ENCODE results near the gene ANTXR1.

Gene ANTXR1

DNA sequence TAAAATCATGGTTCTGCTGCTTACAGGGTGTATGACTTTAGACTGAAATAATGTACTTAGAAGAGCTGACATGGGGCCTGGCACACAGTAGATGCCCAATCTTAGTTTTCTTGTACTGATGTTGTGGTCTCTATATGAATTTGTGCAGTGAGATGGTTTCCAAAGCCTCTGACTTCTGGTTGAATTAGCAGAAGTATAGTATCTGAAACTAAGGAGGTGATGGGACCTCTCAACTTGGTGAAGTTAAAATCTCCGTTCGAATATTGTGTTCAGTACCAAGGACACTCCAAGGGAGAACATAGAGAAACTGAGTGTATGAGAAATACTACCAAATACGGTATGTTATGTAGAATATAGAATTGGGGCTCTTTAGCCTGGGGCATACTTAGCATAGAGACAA, 120.9 kb downstream of the ANTXR1 start:
- no peak for DNase-seq (ENCODE audit: low read depth in 2 of 2)

DNA sequence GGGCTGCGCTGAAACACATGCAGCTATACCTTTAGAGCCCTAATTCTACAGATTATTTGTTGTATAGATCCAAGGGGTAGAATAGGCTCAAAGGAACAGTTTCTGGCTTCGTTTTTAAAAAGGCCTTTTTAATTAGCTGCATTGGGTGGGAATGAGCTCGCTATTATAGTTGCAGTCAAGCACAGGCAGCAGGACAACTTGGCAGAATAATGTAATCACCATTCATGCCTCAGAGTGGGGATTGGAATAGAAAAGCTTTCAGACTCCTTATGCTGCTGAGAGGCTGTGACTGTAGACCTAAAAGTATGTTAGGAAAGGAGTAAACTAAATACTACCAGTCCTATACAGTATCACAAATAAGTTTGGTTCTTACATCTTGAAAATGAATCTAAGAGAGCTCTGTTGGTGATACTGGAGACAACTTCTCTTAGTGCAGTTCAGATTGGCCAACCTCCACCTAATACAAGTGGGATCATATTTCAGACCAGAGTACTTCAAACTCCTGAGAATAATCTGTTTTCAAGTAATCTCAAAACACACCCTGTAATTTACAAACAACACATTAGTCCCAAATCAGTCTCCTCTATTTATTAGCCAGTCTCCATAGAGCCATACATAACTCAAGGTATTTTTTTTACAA, 121.4 kb downstream of the ANTXR1 start:
- DNase-seq (ENCODE audit: low read depth in 2 of 2): no peak

DNA sequence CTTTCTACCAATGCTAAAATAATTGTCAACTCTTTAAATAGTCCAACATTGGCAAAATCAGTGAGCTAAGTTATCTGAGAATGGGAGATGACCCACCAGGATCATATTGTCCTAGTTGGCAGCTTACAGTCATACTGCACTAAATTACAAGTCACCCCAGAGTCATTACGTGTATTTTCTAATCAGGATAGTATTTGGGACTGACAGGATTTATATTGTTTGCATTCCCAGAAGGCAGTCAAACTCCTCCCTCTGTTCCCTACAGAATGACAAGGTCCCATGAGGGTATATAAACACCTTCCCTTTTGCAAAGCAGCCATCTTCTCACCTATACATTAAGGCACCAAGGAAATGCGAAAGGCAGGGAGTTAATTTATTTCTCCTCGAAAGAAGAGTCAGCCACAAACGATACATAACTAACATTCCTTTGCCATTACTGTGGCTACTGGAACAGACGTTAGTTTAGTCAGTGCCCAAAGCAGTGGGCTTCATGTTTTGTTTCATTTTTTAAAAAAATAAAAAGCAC, 125.3 kb downstream of the ANTXR1 start:
- DNase-seq (ENCODE audit: low read depth in 2 of 2): no peak

- DNase-seq (ENCODE audit: low read depth in 2 of 2): no peak
Measured at GRCh38 chr2:69138793-69139459, 125.9 kb downstream of the ANTXR1 start.

DNA sequence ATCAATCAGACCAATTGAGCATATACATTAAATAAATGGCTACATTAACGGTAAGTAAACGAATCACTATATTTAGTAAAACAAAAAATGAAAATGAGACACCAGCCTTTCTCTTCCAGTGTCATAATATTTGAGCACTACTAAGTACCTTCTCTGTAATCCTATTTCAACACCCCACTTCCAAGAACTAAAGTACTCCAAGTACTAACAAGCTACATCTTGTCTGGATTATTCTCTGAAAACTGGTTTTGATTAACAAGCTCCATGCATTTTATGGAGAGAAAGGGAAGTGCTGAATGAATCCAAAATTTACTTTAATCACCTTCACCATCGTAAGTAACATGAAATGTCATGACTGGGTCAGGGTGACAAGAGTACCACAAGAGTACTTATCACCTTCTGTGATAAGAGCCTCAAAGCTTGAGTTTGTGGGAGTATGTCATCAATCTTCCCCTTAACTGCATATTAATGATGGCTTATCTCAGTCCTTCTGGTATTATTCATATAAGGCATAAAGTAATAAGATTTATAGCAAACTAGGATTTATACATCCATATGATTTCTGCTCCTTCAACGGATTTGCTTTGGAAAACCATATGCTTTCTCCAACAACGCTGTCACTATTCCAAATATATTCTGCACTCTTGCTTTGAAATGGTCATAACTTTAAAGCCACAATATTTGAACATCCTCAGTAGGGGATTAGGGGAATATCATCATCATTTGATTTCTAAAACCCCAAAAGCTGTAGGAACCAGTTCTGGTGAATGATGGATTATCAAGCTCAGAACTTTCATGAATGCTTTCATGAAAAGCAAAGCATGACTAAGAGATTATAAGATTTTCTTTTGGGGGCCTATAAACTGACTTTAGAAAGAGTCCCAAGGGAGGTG, 127.0 kb downstream of the ANTXR1 start:
- no peak for DNase-seq (ENCODE audit: low read depth in 2 of 2)

DNA sequence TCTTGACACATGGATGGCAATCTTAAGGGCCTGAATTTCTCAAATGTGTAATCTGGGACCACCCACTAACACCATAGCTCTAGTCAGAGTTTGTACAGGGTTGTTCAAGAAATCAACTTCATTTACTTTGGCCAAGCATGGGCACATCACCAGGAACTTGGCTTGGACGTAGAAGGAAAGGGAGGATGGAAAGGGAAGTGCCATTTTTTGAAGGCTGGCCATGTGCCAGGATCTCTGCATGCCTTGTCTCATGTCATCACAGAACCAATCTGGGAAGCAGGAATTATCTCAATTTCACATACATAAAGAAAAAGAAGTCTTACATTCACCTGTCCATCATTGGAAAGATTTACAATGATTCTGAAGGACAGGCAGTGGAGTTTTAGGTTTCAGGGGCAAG, 128.1 kb downstream of the ANTXR1 start:
- DNase-seq (ENCODE audit: low read depth in 2 of 2): no peak

- no peak for DNase-seq (ENCODE audit: low read depth in 2 of 2)
Measured at GRCh38 chr2:69143748-69144360, 130.9 kb downstream of the ANTXR1 start.

- no peak for DNase-seq (ENCODE audit: low read depth in 2 of 2)
Measured at GRCh38 chr2:69145204-69145603, 132.2 kb downstream of the ANTXR1 start.

DNA sequence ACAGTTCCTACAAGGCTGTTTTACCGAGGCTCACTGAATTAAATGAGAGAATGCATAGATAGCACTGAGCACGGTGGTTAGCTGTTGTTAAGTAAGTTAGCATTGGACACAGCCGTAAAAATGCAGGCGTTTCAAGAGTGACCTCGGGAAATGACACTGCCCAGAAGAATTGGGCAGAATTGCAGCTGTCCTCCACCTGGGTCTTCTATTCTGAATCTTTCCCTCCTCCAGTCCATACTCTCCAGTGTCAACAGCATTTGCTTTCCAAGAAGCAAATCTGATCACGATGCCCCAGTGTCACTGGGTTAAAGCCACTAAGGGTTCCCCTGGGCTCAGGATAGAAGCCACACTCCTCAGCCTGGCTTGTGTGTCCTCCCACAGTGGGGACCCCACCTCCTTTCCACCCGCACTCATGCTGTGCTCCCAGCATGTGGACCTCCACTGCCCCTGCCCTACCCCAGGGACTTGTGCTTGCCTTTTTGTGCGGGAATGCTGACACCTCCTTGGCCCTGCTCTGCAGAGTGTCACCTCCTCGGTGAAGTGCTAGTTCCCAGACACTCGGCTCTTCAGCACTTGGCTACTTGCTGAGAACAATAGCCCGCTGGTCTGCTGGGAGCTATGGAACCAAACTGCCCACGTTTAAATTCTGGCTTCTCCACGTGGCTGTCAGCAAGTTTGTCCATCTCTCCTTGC, 135.0 kb downstream of the ANTXR1 start:
- no peak for DNase-seq (ENCODE audit: low read depth in 2 of 2)

- no peak for DNase-seq (ENCODE audit: low read depth in 2 of 2)
Measured at GRCh38 chr2:69149631-69150215, 136.7 kb downstream of the ANTXR1 start.

- DNase-seq (ENCODE audit: low read depth in 2 of 2): no peak
Measured at GRCh38 chr2:69151931-69152330, 139.0 kb downstream of the ANTXR1 start.

DNA sequence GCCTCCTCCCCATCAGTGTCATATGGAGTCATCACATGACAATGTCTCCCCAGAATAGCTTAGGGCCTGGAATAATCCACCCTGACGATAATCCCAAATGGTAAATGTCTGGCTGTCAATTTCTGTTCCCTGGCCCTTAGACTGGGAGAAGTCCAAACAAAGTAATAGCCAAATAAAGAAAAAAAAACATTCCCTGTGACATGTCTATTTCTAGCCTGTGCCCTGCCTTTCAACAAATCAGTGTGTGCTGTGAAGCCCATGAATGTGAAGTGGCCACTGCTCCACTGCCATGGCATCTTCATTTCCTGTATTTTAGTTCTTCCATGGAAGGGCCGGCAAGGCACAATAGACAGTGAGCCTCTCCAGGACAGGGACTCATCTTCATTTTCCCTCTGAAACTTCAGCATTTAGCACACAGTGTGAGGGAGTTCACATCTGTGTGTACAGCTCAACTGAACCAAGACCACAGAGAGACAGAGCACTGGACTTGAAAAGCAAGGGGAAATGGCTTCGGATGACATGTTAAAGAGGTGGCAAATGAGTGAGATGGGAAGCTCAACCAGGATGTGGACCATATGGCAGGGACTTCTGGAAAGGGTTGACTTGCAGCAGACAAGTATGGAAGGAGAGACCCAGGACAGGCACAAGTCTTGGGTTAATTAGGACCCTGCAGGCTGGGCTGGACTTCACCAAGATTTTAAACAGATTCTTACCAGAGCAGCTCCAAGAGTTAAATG, 140.0 kb downstream of the ANTXR1 start:
- DNase-seq (ENCODE audit: low read depth in 2 of 2): no peak

- DNase-seq (ENCODE audit: low read depth in 2 of 2): no peak
Measured at GRCh38 chr2:69154106-69154505, 141.1 kb downstream of the ANTXR1 start.

DNA sequence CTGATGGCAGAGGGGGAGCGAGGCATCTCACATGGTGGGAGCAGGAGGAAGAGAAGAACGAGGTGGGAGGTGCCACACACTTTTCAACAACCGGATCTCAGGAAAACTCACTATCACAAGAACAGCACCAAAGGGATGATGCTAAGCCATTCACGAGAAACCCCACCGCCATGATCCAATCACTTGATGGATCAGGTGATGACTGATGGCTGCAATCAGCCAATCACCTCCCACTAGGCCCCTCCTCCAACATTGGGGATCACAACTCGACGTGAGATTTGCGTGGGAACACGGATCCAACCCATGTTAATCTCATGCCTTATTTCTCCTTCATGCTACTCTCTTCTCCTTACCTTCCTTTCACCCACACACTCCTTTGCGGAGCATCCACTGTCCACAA, 143.6 kb downstream of the ANTXR1 start:
- no peak for DNase-seq (ENCODE audit: low read depth in 2 of 2)

DNA sequence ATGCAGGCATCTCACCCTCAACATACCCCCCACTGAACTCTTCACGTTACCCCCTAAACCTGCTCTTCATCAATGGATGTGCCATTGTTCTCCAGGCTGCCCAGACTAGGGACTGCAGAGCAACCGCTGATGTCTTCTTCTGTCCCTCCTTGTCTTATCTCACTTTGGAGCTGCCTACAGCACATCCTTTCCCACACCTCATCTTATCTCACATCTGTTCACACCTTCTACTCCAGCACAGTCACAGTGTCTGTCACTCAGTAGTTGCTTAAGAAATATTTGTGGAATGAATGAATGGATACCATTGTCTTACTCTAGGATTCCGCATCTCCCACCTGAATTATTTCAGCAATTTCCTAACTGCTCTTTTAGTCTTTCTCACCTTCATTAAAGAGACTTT, 144.5 kb downstream of the ANTXR1 start:
- no peak for DNase-seq (ENCODE audit: low read depth in 2 of 2)

- no peak for DNase-seq (ENCODE audit: low read depth in 2 of 2)
Measured at GRCh38 chr2:69159986-69160385, 147.0 kb downstream of the ANTXR1 start.

GRCh38 chr2:69162057-69162456, 149.1 kb downstream of the ANTXR1 start:
- DNase-seq (ENCODE audit: low read depth in 2 of 2): no peak

DNA sequence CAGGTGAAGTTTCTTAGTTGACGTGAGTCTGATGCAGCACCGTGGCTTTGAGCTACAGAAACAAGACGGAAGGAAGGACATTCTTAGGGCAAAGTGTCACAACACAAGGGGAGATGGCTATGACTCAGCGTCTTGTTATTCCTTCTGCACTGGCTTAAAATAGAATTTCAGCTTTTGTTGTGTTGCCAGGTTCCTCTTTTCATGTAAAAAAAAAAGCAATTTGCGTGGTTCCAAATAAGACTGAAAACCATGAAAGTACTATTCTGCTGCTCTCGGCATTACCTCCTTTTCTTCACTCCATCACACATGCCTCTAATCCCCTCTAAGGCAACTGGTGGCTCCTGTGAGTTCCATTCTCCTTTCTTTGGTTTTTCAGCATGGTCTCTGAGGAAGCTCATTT, 150.1 kb downstream of the ANTXR1 start:
- DNase-seq (ENCODE audit: low read depth in 2 of 2): no peak

DNA sequence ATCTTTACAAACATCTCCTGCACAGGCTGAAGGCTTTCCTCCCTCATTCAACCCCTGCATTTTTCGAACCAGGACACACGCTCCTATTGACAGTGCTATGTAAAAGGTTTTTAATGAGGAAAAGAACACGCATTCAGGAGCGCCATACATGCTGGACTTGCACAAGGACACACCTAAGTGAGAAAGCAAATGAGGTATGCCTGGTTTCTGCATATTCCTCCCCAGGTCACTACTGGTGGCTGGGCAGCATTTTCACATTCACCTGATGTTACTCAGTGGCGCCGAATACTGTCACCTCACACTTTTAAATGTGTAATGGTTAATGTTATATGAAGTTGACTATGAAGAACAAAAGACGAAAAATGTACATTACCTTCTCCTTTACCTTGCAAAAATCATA, 150.6 kb downstream of the ANTXR1 start:
- no peak for DNase-seq (ENCODE audit: low read depth in 2 of 2)

DNA sequence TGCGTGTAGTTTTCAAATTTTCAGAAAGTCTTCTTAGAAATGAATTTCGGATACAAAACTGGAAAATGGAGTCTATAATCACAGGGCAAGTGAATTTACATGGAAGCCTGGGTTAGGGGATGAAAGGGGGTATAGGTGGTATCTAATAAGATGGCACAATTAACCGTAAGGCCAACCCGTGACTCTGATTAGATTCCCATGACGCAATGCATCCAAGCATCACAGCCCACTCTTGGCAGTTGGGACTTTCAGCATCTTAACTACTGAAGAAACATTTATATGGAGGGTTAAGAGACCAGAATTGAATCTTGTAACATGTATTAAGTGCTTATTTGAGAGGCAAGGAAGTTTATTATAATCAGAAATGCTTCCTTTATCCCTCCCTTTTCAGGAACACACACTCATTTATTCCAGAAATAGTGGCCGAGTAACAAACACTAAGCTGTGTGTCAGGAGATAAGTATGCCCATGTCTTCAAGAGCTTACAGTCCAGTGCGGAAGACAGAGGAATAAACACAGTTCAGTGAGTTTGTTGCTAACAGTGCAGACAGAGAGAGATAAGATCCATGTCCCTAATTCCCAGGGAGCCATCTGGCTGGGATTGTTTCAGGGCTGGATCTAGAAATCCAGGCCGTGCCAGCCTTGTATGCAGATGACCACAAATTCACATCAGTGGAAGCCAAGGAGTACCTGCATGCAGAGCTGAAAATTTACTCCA, 151.2 kb downstream of the ANTXR1 start:
- DNase-seq (ENCODE audit: low read depth in 2 of 2): no peak
